Astrocyte (in vitro differentiated cells and primary cell): ENCODE measurements around the gene FSTL5. TPM values are rescaled to one million over a fixed set of nuclear protein-coding genes. Genes with fewer than 3 reads are reported as not detected.

Experiments
- DNase-seq: peaks from one replicate; pipeline ENCODE4 v3.0.0-alpha.2; 2010; ENCODE audit warnings: low read depth
- FAIRE-seq: peaks from 2 replicates; lab custom pipeline; 2011; peaks lifted over from hg19 to GRCh38; lab: Jason Lieb, UNC
- H2AFZ ChIP-seq: 2 replicates; pipeline ENCODE4 v1.6.0; 2012; ENCODE audit warnings: low read depth, low read length, inconsistent platforms
- H3K27ac ChIP-seq: 2 replicates; pipeline ENCODE4 v1.5.1; 2011; ENCODE audit warnings: low read depth, low read length, inconsistent platforms
- H3K27me3 ChIP-seq: 2 replicates; pipeline ENCODE4 v1.6.0; 2011; ENCODE audit warnings: low read length, inconsistent platforms; ENCODE audit not compliant: insufficient read depth
- H3K36me3 ChIP-seq: 2 replicates; pipeline ENCODE4 v1.5.1; 2011; ENCODE audit warnings: low read length, inconsistent platforms; ENCODE audit not compliant: insufficient read depth
- H3K4me1 ChIP-seq: 2 replicates; pipeline ENCODE4 v1.5.1; 2011; ENCODE audit warnings: low read length, inconsistent platforms; ENCODE audit not compliant: insufficient read depth
- H3K4me2 ChIP-seq: 2 replicates; pipeline ENCODE4 v1.6.0; 2012; ENCODE audit warnings: low read length, inconsistent platforms
- H3K4me3 ChIP-seq: 2 replicates; pipeline ENCODE4 v1.5.1; 2011; ENCODE audit warnings: low read depth, mild to moderate bottlenecking, low read length, inconsistent platforms; ENCODE audit not compliant: insufficient read depth
- H3K79me2 ChIP-seq: 2 replicates; pipeline ENCODE4 v1.6.0; 2012; ENCODE audit warnings: mild to moderate bottlenecking, low read length, inconsistent platforms; ENCODE audit not compliant: insufficient read depth
- H3K9ac ChIP-seq: 2 replicates; pipeline ENCODE4 v1.6.0; 2012; ENCODE audit warnings: mild to moderate bottlenecking, low read length, inconsistent platforms
- H3K9me3 ChIP-seq: 2 replicates; pipeline ENCODE4 v1.5.1; 2012; ENCODE audit warnings: low read depth, mild to moderate bottlenecking, low read length, inconsistent platforms; ENCODE audit not compliant: insufficient read depth
- H4K20me1 ChIP-seq: 2 replicates; pipeline ENCODE4 v1.6.0; 2012; ENCODE audit warnings: low read length, inconsistent platforms; ENCODE audit not compliant: insufficient read depth
- H3K27ac Mint-ChIP-seq: one replicate; pipeline ENCODE4 v1.8.0; 2021; ENCODE audit warnings: mild to moderate bottlenecking, mixed read lengths; ENCODE audit not compliant: unreplicated experiment
- H3K27me3 Mint-ChIP-seq: one replicate; pipeline ENCODE4 v1.8.0; 2021; ENCODE audit warnings: low read depth, mixed read lengths; ENCODE audit not compliant: unreplicated experiment
- H3K36me3 Mint-ChIP-seq: one replicate; pipeline ENCODE4 v1.8.0; 2021; ENCODE audit warnings: low read depth, mixed read lengths; ENCODE audit not compliant: unreplicated experiment
- H3K4me1 Mint-ChIP-seq: one replicate; pipeline ENCODE4 v1.8.0; 2021; ENCODE audit warnings: low read depth, mixed read lengths; ENCODE audit not compliant: unreplicated experiment
- H3K4me3 Mint-ChIP-seq: one replicate; pipeline ENCODE4 v1.8.0; 2021; ENCODE audit warnings: mild to moderate bottlenecking, moderate library complexity, mixed read lengths; ENCODE audit not compliant: unreplicated experiment
- H3K9me3 Mint-ChIP-seq: one replicate; pipeline ENCODE4 v1.8.0; 2021; ENCODE audit warnings: mild to moderate bottlenecking, mixed read lengths; ENCODE audit not compliant: unreplicated experiment
- CTCF ChIP-seq: IDR thresholded peaks from 2 replicates; pipeline ENCODE4 v1.5.1; 2011; ENCODE audit warnings: low read depth, mild to moderate bottlenecking, inconsistent platforms, low read length, moderate library complexity; ENCODE audit not compliant: insufficient read depth
- EZH2 ChIP-seq: IDR thresholded peaks from 2 replicates; pipeline ENCODE4 v1.6.1; 2012; ENCODE audit warnings: mild to moderate bottlenecking, low read length, inconsistent platforms; ENCODE audit not compliant: insufficient read depth
- total RNA-seq: library from RNA; stranded (reverse); gene quantifications from 2 replicates; pipeline ENCODE4 v1.2.1, GENCODE V29; 2021

Gene FSTL5
- total RNA-seq, 1 donor from 2014 or later, result 0.43 TPM

- Histone ChIP-seq H3K9ac (no peak overlapping the region), H2AFZ (peak overlapping the region; percentile 49), H3K27ac (no peak overlapping the region), H3K27me3 (no peaks in the 10 kb centered on the region), H3K79me2 (no peaks in the 10 kb centered on the region), H4K20me1 (no peaks in the 10 kb centered on the region), H3K4me1 (no peaks in the 10 kb centered on the region), H3K36me3 (no peaks in the 10 kb centered on the region), H3K9me3 (no peaks in the 10 kb centered on the region), H3K4me3 (no peak overlapping the region), H3K4me2 (no peak overlapping the region)
- peak; percentile 19 for DNase-seq
- Mint-ChIP-seq H3K9me3 (no peaks in the 10 kb centered on the region), H3K4me1 (peaks cover 6% of the 10 kb centered on the region), H3K36me3 (no peaks in the 10 kb centered on the region), H3K4me3 (no peak overlapping the region), H3K27me3 (no peaks in the 10 kb centered on the region), H3K27ac (peak overlapping the region; percentile 5)
- FAIRE-seq, result no peak
- TF ChIP-seq EZH2, result no peak
- TF ChIP-seq CTCF, result no peak
Observed at GRCh38 chr4:162011089-162011488, 152.7 kb downstream of the FSTL5 start.

GRCh38 chr4:162010362-162010761 lies 153.4 kb downstream of the FSTL5 start:
- Mint-ChIP-seq H3K4me1 (peaks cover 6% of the 10 kb centered on the region), H3K36me3 (no peaks in the 10 kb centered on the region), H3K9me3 (no peaks in the 10 kb centered on the region), H3K27me3 (no peaks in the 10 kb centered on the region), H3K27ac (no peak overlapping the region), H3K4me3 (no peak overlapping the region)
- Histone ChIP-seq H3K4me1 (no peaks in the 10 kb centered on the region), H3K4me2 (no peak overlapping the region), H2AFZ (no peak overlapping the region), H3K4me3 (no peak overlapping the region), H3K27ac (no peak overlapping the region), H3K36me3 (no peaks in the 10 kb centered on the region), H3K79me2 (no peaks in the 10 kb centered on the region), H3K9me3 (no peaks in the 10 kb centered on the region), H4K20me1 (no peaks in the 10 kb centered on the region), H3K9ac (no peak overlapping the region), H3K27me3 (no peaks in the 10 kb centered on the region)
- TF ChIP-seq EZH2 (no peak), CTCF (no peak)
- DNase-seq (peak; percentile 2), FAIRE-seq (no peak)

GRCh38 chr4:161992317-161992716 lies 171.5 kb downstream of the FSTL5 start:
- Mint-ChIP-seq H3K4me3 (no peak overlapping the region), H3K27ac (no peak overlapping the region), H3K4me1 (peaks cover 4% of the 10 kb centered on the region), H3K9me3 (no peaks in the 10 kb centered on the region), H3K36me3 (no peaks in the 10 kb centered on the region), H3K27me3 (no peaks in the 10 kb centered on the region)
- H3K9ac ChIP-seq, result no peak overlapping the region
- H3K4me1 ChIP-seq, result no peaks in the 10 kb centered on the region
- no peaks in the 10 kb centered on the region for H3K36me3 ChIP-seq
- DNase-seq, result no peak
- no peak overlapping the region for H3K4me3 ChIP-seq
- H3K9me3 ChIP-seq, result no peaks in the 10 kb centered on the region
- H2AFZ ChIP-seq, result no peak overlapping the region
- no peaks in the 10 kb centered on the region for H4K20me1 ChIP-seq
- H3K27ac ChIP-seq, result no peak overlapping the region
- no peaks in the 10 kb centered on the region for H3K79me2 ChIP-seq
- H3K27me3 ChIP-seq, result no peaks in the 10 kb centered on the region
- H3K4me2 ChIP-seq, result no peak overlapping the region
- TF ChIP-seq EZH2 (no peak), CTCF (no peak)
- FAIRE-seq, result no peak
